DMS53 treated with DMSO at 0.1 percent for 48 hours (cell line): ENCODE results near the gene YIPF2.
A peak's percentile ranks its signal among the peaks of the same experiment; 100 is the strongest.

Source experiments
- DNase-seq: peaks from one replicate; lab custom pipeline; 2025; ENCODE audit not compliant: unreplicated experiment; lab: John Stamatoyannopoulos, UW

Gene YIPF2

DNA sequence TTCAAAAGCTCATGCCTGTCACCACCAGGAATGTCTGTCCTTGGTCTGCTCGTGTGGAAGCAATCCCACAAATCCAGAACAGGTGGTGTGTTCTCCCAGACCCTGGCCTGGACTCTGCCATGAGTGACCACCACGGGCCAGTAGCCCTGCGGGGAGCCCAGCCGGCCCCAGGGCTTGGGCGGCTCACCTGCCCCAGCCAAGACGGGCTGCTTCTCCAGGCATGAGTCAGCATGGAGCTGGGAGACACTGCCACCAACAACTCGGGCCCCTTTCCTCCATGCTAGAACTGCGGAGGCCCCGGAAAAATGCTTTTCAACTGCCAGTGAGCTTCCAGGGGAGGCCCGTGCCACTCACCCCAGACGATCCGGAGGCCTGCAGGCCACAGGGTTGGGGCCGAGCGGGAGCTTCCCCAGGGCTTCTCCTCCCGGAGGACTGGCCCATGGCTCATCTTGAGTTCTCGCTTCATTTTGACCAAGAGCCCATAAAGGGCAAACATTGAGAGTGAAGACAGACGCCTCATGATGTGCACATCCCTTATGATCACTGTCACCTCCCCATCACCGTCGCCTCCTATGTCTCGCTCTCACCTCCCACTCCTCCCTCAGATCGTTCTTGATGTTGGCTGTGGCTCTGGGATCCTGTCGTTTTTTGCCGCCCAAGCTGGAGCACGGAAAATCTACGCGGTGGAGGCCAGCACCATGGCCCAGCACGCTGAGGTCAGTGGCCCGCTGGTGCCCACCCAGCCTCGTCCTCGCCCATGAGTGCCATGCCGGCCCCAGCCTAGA lies 16.7 kb downstream of the YIPF2 start:
- no peak for DNase-seq

DNA sequence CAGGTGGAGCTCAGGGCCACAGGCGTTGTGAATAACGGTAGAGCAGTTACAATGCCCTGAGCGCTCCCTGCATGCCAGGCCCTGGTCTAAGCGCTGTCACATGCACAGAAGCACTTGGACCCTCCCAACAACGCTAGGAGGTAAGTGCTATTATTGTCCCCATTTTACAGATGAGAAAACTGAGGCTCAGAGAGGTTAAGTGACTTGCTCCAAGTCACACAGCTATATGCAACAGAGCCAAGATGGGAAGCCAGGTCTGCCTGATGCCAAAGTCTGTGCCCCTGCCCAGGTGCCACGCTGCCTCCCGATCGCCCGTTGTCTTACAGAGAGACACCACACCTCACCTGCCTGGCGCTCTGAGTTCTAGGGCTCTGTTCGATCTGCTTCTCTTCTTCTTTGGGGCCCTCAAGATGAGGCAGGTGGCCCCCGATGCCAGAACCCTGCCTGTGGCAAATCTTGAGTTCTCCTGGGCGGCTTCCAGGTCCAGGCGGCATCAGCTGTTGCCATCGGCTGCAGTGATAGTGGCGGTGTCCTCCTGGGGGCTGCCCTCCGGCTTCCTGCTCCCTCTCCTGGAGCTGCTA lies 20.0 kb downstream of the YIPF2 start:
- DNase-seq: no peak

DNA sequence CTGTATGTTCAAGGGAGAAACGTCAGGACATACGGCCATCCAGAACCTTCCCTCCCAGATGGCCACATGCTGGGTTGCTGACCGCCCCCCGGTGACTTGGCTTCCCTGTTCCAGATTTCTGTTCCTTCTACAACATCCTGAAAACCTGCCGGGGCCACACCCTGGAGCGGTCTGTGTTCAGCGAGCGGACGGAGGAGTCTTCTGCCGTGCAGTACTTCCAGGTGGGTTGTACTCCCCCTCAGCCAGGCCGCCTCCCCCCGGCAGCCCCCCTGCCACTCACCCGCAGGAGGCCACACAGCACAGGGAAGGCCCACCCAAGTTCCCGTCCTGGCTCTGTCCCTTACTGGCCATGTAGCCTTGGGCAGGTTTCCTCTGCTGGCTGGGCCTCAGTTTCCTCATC lies 20.5 kb downstream of the YIPF2 start:
- no peak for DNase-seq

DNA sequence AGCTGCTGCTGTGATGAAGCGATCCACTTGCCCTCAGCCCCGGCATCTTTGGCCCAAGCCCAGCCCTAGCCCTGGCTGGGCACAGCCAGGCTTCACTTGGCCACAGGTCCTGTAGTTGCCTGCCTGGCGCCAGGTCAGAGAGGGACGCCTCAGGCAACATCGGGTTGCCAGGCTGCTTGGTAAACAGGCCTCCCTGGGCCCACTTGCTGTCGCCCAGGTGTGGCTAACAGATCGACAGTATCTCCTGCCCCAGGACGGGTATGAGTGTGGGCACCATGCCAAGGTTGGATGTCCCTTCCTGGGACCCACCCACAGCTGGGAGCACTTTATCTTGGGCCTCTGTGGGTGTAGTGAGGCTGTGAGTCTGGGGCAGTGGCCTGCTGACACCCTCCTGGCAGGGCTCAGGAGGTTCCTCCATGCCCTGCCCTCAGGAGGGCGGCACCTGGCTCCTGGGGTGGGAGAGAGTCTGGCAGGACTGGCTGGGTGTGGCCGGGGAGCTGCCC lies 29.2 kb downstream of the YIPF2 start:
- no peak for DNase-seq

DNA sequence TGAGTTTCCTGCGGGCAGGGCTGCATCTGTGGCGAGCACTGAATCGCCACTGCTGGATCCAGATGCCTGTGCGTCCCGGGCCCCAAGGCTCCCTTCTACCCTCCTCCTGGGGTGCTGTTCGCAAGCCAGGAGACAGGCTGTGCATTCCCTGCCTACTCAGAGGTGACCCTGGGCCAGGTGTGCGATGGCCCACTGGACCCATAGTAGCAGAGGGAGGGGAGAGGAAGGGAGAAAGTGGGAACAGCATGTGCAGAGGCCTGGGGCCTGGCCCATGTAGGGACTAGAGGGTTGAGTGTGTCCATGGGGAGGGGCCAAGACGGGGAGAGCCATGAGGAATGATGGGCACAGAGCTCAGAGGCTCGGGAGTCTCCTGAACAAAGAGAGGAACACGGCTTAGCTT lies 29.8 kb downstream of the YIPF2 start:
- DNase-seq: no peak

DNA sequence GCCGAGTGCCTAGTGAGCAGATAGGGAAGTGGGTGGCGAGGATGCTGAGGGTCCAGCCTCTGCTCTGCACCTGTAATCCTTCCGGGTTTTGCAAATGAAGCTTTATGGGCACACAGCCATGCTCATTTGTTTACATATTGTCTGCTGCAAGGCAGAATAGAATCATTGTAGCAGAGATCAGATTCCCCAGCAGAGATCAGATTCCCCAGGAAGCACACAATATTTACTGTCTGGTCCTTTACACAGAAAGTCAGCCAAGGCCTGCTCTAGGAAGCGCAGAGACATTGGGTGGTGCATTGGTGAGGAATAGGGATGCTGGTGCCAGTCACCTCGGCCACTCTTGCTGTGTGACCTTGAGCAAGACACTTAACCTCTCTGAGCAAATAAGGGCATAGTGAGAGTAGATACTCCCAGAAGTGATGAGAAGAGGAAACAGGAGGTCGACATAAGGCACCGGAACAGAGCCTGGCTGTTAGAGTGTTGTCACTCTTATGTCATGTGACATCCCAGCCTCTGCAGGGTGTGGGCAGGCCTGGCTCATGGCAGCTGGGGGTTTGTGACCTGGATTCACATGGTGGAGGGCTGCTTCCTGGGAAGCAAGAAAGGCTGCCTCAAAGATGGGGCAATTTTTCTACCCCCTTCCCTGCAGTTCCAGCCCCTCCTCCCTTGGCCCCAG lies 31.4 kb downstream of the YIPF2 start:
- peak; percentile 80 for DNase-seq

DNA sequence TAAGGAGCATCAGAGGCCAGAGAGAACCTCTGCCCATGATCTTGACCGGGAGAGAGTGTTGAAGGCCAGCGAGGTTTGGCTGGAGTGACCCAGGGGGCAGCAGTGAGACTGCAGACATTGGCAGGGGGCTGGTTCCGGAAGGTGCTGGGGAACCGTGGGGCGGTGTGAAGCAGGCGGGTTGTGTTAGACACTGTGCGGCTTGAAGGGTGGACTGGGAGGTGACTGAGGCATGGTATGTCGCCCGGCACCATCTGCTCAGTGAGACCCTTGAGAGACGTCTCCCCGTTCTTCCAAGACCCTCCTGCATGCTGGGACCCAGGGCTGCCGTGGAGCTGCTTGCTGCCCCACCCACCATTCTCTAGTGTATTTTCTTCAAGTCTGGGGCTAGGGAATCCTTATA lies 32.5 kb downstream of the YIPF2 start:
- no peak for DNase-seq

DNA sequence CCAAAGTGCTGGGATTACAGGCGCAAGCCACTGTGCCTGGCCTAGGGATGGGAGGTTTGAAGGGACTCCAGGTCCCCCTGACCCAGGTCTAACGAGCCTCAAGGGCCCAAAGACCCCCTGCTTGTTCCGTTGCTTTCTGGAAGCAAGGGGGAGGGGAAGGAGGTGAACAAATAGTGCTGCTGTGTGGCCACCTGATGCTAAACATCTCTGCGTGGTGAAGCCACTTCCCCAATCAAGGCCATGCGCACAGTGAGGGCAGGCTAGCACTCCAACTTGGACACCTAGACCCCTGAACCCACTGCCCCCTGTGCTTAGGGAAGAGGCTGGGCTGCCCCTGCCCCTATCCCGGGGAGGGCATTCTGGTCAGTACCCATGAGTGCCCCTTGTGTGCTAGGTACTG lies 33.1 kb downstream of the YIPF2 start:
- no peak for DNase-seq

DNA sequence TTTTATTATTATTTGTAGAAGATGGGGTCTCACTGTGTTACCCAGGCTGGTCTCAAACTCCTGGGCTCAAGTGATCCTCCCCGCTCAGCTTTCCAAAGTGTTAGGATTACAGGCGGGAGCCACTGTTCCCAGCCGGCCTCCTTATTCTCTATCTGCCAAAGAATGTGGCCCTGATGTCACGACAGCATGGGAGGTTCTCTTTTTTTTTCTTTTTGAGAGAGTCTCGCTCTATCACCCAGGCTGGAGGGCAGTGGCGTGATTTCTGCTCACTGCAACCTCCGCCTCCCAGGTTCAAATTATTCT lies 33.6 kb downstream of the YIPF2 start:
- DNase-seq: no peak

DNA sequence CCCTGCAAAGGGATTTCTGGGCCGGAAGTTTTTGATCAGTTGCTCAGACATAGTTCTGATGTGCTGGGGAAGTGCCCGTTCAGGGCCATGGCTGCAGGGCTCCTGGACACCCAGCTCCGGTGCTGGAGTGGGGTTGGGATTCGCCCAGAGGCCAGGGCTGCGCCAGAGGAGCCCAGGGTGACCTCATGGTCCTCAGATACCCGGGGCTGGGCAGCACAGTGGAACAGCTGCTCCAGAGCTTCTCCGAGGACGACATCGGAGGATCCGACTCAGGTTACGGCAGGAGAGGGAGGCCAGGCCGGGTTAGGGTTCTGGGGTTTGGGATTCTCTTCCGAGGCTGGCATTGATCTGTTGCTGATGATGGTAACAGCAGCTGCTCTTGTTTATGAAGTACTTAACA lies 36.2 kb downstream of the YIPF2 start:
- no peak for DNase-seq

DNA sequence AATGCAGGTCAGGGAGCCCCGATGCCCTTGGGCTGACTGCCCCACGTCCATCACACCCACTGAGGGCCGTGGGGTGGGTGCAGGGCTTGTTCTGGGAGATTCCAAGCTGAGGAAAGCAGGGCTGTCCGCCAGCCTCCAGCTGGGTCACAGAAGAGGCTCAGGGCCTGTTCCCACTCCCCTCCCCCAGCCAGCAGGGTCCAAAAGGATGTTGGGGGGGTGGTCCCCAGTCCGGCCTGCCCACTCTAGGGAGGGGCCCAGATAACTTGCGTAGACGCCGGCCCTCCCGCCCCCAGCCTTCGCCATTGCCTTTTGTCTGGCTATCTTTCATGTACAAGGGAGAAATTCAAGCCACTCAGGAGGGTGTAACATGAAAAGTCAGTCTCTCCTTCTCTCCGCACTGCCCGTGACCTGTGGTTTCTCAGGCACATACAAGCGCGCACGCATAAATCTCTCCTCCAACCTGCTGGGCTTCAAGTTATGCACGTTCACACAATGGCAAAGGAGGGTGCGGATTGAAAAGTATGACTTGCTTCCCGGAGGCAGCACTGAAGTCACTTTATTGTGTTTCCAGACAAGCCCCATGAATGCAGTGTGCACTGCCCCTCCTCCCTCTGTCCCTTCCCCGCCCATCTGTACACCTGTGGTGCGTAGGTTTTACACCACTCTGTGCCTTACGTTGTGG lies 36.9 kb downstream of the YIPF2 start:
- DNase-seq: no peak

DNA sequence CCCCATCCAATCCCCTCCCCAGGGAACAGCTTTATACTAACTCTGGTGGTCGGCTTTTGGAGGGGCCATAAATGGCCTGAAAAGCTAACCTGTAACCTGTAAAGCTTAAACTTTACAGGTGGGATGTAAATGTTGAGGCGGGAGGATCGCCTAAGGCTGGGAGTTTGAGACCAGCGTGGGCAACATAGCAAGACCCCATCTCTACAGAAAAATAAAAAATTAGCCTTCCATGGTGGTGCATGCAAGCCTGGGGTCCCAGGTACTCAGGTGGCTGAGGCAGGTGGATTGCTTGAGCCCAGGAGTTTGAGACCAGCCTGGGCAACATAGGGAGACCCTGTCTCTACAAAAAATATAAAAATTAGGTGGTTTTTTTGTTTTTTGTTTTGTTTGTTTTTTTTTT lies 38.6 kb downstream of the YIPF2 start:
- no peak for DNase-seq

DNA sequence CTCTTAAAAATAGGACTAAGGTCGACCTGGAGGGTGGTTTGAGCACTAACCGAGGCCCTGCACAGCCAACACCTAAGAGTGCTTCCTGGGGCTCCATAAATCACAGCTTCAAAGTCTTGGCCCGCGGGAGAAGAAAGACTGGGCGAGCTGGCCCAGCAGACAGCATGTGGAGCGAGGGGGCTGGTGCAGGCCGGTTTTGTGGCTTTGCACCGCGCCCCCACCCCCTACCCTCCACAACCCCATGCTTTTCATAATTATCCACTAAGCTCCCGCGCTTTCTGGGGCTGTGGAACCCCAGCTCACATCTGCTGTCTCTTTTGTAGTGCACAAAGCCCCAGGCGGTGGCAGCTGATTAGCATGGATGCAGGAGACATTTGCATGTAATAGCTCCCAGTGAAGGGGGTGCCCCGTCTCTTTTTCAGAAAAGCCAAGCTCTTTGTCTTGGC lies 40.0 kb downstream of the YIPF2 start:
- DNase-seq: no peak

DNA sequence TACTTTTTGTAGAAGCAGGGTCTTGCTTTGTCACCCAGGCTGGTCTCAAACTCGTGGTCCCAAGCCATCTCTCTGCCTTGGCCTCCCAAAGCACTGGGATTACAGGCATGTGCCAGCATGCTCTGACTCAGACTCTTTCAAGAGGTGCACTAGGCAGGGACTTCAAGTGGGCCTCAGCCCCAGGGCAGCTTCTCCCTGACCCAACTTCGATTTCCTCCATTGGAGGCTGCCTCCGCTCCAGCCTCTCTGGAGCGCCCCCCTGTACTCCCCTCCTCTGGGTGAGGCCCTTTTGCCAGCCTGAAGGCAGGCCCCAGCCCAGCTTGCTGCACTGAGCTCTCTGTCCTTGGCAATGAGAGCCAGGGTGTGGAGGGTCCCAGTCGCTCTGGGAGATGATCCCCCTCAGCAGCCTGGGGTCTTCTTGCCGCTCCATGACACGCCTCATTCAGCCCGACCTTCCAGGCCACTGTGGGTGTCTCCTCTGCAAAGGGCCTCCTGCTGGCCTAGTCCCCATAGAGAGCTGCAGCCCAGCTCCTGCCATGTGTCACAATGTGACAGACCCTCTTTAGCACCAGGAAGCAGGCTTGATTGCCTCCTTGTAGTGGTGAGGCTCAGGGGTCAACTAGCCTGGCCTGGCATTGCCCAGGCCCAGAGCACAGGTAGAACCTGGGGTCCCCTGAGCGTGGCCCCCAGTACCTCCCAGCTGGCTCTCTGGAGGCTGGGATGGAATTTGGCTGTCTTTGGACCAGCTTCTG lies 40.6 kb downstream of the YIPF2 start:
- DNase-seq: no peak

DNA sequence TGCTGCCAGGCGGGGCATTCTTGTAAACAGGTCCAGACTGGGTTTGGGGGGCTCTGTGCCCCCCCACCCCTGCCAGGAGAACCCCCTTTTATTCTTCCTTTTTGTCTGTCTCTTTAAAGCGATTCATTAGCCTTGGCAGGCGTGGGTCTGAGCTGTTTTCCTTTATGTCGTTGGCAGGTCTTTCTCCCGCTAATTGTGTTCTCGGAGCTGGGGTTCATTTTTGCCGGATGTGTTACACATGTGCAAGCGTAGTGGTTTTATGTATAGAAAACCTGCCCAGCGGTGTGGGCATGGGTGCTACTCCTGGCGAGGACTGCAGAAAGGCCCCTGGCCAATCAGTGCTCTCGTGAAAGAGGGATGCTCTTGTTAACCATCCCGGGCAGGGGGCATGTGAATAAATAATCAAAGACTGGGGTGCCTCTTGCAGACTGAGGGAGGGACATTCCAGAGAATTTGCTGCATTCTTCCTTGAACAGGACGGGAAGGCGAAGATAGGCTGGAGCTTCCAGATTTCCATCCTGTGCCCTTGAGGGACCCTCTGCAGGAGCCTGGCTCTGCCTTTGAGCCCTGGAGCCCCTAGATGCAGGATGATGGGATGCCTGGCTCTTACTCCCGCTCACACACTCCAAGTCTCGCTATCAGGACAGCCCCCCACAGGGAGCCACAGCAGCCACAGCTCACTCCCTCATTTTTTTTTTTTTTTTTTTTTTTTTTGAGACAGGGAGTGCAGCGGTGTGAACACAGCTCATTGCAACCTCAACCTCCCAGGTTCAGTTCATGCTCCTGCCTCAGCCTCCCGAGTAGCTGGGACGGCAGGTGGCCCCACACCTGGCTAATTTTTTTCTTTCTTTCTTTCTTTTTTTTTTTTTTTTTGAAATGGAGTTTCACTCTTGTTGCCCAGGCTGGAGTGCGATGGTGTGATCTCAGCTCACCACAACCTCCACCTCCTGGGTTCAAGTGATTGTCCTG lies 43.0 kb downstream of the YIPF2 start:
- DNase-seq: no peak

DNA sequence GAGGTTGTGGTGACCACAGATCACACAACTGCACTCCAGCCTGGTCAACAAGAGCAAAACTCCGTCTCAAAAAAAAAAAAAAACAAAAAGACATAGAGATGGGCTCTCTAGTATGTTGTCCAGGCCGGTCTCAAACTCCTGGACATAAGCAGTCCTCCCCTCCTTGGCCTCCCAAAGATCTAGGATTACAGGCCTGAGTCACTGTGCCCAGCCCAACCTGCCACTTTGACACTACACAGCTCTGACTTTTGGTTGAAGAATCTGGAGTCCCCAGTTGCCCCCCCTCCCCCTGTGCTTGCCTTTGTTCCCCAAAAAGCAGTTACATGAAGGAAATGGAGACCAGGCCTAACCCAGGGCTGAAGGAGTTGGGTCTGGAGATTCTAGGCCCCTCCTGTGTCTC lies 44.2 kb downstream of the YIPF2 start:
- no peak for DNase-seq

DNA sequence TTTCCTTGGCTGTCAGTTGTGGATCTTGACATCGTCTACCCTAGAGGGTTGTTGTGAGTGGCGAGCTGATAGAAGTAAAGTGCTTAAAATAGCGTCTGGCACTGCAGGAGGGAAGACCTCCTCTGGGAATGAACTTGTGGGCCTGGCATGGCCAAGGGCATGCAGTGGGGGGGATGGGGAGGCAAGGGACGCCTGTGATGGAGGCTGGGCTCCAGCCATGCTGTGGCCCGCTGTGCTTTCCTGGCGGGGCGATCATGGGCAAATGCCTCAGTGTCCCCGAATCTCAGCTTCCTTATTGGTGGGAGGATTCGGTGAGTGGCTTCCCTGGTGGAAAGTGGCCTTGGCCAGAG lies 46.4 kb downstream of the YIPF2 start:
- DNase-seq: no peak

DNA sequence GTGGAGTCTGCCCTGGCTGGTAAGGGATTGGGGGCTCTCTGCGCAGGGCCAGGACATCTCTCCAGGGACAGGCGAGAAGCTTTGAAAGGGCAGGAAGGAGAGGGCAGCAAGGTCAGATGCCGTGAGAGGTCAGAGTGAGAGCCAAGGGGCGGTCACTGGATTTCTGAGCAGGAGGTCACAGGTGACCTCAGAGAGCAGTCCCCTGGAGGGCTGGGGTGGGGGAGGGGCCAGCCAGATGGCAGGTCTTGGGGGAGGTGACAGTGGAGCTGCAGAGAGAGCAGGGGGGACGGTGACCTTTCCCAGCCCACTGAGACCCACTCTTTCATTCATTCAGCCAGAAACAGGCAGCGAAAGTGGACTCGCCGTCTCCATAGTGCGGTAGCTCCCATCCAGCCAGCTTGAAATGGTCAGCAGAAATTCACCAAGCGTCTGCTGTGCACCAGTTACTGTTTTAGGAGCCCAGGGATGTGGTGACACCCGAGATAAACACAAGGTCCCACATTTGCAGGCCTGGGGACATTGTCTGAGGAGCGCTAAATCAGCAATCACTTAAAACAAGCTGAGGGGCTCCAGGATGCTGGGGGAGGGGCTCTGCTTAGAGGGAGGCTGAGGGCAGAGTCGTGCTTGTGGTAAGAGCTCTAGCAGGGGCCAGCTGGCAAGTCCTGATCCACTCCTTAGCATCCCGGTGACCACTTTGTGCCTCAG lies 46.9 kb downstream of the YIPF2 start:
- DNase-seq: no peak

DNA sequence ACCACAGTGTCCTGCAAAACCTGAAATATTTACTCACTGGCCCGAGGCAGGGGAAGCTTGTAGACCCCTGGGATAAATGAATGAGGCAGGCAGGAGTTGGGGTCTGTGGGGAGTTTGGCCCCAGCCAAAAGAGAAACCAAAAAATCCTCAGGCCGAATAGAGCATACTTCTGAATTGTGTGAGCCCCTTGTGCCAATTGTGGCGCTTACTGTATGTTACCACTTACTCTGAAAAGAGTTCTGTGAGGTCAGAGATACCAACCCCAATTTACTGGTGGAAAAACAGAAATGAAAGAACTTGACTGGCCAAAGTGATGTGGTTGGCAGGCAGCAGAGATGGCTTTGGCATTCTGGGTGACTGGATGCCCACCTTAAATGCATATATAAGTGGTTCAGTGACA lies 50.2 kb downstream of the YIPF2 start:
- no peak for DNase-seq
